Duodenal mucosa (tissue), 2 donors: ENCODE data around the gene MMAB.

Experiments used
- H3K27ac ChIP-seq: one replicate; pipeline ENCODE4 v1.7.0; 2013; ENCODE audit warnings: low read depth, low read length
- H3K27me3 ChIP-seq, 2 donors: one replicate each; pipeline ENCODE4 v1.7.0; 2013; ENCODE audit warnings: low read length in 2 of 2, control low read depth in 1 of 2; ENCODE audit not compliant: insufficient read depth in 2 of 2, control insufficient read depth in 1 of 2
- H3K36me3 ChIP-seq, 2 donors: one replicate each; pipeline ENCODE4 v1.7.0; 2013; ENCODE audit warnings: low read length in 2 of 2, control low read depth in 1 of 2; ENCODE audit not compliant: insufficient read depth in 2 of 2, control insufficient read depth in 1 of 2
- H3K4me1 ChIP-seq, 2 donors: one replicate each; pipeline ENCODE4 v1.7.0; 2013; ENCODE audit warnings: low read length in 2 of 2, control low read depth in 1 of 2; ENCODE audit not compliant: insufficient read depth in 2 of 2, control insufficient read depth in 1 of 2
- H3K4me3 ChIP-seq, 2 donors: one replicate each; pipeline ENCODE4 v1.7.0; 2013; ENCODE audit warnings: low read length in 2 of 2, low read depth in 1 of 2
- H3K9ac ChIP-seq, 2 donors: one replicate each; pipeline ENCODE4 v1.7.0; 2013; ENCODE audit warnings: low read length in 2 of 2, low read depth in 1 of 2
- H3K9me3 ChIP-seq, 2 donors: one replicate each; pipeline ENCODE4 v1.7.0; 2013; ENCODE audit warnings: low read length in 2 of 2, control low read depth in 1 of 2; ENCODE audit not compliant: control insufficient read depth in 1 of 2

The MMAB gene

DNA sequence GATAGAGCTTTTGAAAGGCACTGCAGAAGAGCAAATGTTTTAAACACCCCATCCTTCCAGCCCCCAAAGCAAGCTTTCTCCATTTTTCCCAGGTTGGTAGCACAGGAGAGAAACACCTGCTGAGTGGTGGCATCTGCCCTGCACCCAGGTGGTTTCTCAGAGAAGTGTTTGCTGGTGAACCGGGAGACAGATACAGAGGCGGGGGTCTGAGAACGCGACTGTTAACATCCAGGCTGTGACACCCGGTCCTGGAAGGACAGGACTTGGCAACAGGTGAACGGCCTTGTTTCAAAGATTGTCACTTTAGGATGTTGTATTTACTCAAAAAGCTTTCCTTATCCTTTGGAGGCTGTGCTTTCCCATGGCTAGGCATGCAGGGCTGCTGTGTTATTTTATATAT, 18.5 kb downstream of the MMAB start:
- Histone ChIP-seq H3K27me3 (peaks cover 0 to 10% of the 10 kb centered on the region in 2 donors), H3K4me1 (peaks cover 18 to 24% of the 10 kb centered on the region in 2 donors)

DNA sequence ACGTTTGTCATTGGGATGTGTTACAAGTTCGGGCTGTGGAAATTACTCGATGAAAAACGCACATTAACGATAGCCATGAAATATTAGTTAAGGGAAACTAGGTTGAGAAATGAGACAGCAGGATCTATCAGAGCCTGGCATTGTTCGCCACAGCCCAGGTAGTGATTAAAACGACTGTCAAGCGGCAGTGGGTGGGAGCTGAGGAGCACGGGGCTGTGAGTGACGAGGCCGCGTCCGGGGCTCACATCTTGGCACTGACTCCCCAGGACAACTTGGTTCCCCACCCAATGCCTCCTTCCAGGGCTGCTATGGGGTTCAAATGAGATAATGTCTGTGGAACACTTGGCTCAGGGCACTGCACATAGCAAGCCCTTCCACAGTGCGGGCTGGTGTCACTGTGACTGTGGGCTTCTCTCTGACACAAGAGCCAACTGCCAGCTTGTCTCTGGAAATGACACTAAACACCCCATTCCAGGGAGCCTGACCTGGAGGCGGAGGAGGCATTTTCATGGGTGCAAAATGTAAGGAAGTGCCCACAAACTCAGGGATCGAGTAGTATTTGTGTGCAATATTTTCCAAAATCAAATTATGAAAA, 19.3 kb downstream of the MMAB start:
- H3K9ac ChIP-seq: no peak overlapping the region
- no peak overlapping the region for H3K27ac ChIP-seq
- H3K9me3 ChIP-seq: no peaks in the 10 kb centered on the region
- peaks cover 12 to 19% of the 10 kb centered on the region in 2 donors for H3K4me1 ChIP-seq
- peaks cover 0 to 9% of the 10 kb centered on the region in 2 donors for H3K36me3 ChIP-seq
- peaks cover under 1 to 11% of the 10 kb centered on the region in 2 donors for H3K27me3 ChIP-seq
- H3K4me3 ChIP-seq: no peak overlapping the region

More for the DNA sequence above, 18.5 kb downstream of the MMAB start:
- no peak overlapping the region for H3K9ac ChIP-seq
- peaks cover 0 to 9% of the 10 kb centered on the region in 2 donors for H3K36me3 ChIP-seq
- no peaks in the 10 kb centered on the region for H3K9me3 ChIP-seq
- no peak overlapping the region for H3K4me3 ChIP-seq
- H3K27ac ChIP-seq: no peak overlapping the region

DNA sequence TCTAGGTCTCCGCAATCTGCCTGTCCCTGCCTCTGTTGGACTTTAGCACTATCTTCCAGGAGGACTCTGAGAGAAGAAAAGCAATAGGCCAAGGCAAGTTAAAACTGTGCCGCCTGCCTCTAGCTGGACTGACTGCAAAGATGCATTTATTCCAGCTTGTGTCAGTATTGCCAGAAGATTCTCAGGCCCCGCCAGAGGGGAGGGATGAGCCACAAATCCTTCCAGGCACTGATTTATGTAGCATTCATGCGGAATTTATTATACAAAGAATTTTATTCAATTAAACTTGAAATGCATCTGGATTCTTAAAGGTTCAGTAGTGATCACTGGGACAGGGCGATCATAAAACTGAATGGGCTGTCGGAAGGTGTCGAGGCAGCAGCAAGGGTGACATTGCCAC, 19.8 kb downstream of the MMAB start:
- Histone ChIP-seq H3K27ac (no peak overlapping the region), H3K9ac (no peak overlapping the region), H3K4me3 (no peak overlapping the region), H3K36me3 (peaks cover 0 to 9% of the 10 kb centered on the region in 2 donors), H3K27me3 (peaks cover 6 to 16% of the 10 kb centered on the region in 2 donors), H3K9me3 (no peaks in the 10 kb centered on the region), H3K4me1 (peaks cover 7 to 14% of the 10 kb centered on the region in 2 donors)

DNA sequence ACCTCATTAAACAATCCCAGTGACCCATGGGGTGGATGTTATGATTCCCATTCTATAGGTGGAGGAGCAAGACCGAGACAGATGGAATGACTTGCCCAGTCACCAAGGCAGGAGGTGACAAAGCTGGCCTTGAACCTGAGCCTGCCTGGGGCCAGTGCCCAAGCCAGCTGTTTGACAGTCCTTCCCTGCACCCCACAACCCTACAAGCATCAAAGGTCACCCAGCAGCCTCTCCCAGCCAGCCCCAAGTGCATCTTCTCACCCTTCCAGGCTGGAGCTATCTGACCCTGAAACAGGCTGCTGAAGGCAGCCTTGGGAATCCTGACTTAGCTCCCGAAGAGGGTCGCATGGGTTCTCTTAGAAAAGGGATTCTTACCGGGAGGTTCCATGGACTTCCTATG, 20.3 kb downstream of the MMAB start:
- Histone ChIP-seq H3K9me3 (no peaks in the 10 kb centered on the region), H3K27me3 (peaks cover 9 to 18% of the 10 kb centered on the region in 2 donors), H3K36me3 (peaks cover 0 to 9% of the 10 kb centered on the region in 2 donors), H3K4me3 (no peak overlapping the region), H3K27ac (no peak overlapping the region), H3K4me1 (peaks cover 2 to 10% of the 10 kb centered on the region in 2 donors), H3K9ac (no peak overlapping the region)

DNA sequence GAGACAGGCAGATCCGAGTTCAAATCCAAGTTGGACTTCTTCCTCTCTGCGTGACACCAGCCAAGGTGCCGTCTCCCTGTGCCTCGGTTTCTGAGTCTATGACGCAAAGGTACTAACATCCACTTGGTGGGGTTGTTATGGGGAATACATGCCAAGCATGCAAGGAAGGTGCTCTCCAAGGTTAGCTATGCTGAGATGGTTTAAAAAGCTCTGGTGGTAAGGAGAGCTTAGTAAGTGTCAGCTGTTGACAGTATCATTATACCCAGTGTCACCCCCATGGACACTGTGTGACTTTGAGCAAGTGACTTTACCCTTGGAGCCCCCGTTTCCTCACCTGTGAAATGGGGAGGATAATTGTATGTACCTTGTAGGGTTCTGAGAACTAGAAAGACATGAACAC, 22.2 kb downstream of the MMAB start:
- Histone ChIP-seq H3K36me3 (no peaks in the 10 kb centered on the region), H3K9me3 (no peaks in the 10 kb centered on the region), H3K9ac (no peak overlapping the region), H3K4me1 (peaks cover 0 to 10% of the 10 kb centered on the region in 2 donors), H3K27me3 (peaks cover 14 to 18% of the 10 kb centered on the region in 2 donors), H3K27ac (no peak overlapping the region), H3K4me3 (no peak overlapping the region)

DNA sequence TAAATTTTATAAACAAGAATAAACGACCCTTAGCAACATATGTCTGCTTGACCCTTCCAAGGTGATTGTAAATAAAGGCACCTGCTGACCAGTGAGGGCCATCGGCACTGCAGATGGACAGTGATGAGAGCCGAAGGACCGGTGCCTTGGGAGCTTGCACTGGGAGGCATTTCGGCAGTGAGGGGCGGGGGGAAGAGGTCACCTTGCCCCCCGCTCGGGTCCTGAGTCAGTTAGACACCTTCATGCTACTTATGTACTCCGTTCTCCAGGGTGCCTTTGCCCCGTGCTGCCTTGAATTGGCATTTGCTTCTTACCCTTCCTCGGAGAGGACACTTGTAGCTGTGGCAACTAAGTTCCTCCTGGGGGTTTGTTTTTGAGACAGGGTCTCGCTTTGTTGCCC, 23.0 kb downstream of the MMAB start:
- Histone ChIP-seq H3K9ac (no peak overlapping the region), H3K27ac (no peak overlapping the region), H3K4me1 (peaks cover 0 to 10% of the 10 kb centered on the region in 2 donors), H3K36me3 (no peaks in the 10 kb centered on the region), H3K9me3 (no peaks in the 10 kb centered on the region), H3K4me3 (no peak overlapping the region), H3K27me3 (peaks cover 14 to 18% of the 10 kb centered on the region in 2 donors)

DNA sequence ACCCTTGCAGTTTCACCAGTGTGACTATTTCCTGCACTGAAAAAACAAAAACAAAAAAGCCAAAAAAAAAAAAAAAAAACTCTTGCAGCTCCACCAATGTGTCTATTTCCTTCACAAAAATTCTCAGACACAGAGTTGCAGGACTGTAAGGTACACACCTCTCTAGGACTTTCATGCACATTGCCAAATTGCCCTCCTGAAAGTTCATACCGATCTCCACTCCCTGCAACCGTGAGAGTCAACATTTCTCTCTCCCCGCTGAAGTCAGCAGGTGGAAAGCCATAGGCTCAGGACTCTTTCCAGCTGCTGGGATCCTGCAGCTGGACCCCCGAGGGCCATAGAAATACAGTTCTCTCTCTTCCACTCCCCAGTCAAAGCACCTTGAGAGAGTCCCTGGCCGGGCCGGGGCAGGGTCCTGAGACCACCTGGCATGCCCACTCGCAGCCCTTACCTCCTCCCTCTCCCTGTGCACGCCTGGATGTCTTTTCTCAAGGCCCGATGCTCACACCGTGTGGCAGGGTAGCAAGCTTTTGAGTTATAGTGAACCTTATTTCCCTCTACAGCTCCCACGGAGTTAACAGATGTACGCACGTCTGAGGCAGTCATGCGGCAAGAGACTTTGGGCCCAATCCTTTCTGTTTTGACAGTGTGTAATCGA, 23.6 kb downstream of the MMAB start:
- peaks cover 14 to 18% of the 10 kb centered on the region in 2 donors for H3K27me3 ChIP-seq
- H3K4me1 ChIP-seq: peaks cover 0 to 10% of the 10 kb centered on the region in 2 donors
- no peak overlapping the region for H3K9ac ChIP-seq
- no peaks in the 10 kb centered on the region for H3K36me3 ChIP-seq
- no peaks in the 10 kb centered on the region for H3K9me3 ChIP-seq
- no peak overlapping the region for H3K27ac ChIP-seq
- H3K4me3 ChIP-seq: no peak overlapping the region

DNA sequence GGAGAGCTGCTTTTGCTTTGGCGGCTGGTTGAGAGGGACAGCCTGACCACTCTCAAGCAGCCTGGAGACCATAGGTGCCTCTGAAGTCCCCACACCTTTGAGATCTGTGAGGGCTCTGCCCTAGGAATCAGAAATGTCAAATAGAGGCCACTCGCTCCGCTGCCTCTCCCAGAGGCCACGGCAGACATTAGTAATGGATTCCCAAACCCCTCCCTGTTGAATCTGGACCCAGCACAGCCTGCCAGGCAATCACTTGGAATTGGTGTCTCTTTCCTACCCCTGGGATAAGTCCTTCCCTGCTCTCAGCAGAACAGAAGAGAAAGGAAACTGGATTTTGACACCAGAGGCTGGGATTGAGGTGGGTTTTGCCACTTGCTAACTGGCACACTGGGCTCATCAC, 25.0 kb downstream of the MMAB start:
- no peak overlapping the region for H3K4me3 ChIP-seq
- H3K27ac ChIP-seq: no peak overlapping the region
- H3K36me3 ChIP-seq: no peaks in the 10 kb centered on the region
- peaks cover 8 to 14% of the 10 kb centered on the region in 2 donors for H3K27me3 ChIP-seq
- no peaks in the 10 kb centered on the region for H3K9me3 ChIP-seq
- peaks cover 0 to 2% of the 10 kb centered on the region in 2 donors for H3K4me1 ChIP-seq
- no peak overlapping the region for H3K9ac ChIP-seq

DNA sequence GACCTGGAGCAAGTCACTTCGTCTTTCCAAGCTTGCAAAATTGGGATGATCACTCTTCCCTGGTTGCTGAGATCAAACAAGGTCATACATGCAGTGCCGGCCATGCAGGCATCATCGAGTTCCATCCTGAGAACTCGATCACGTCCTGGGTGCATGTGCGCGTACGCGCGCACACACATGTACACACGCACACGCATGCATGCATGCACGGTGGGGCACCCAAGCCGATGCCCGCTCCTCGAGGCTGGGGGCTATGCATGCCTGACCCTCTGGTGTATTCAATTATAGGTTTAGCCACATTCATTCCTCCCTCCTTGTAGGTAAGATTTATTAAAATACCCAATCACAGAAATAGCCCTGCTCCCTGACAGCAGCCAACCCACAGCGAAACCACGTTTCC, 26.0 kb downstream of the MMAB start:
- Histone ChIP-seq H3K36me3 (no peaks in the 10 kb centered on the region), H3K27ac (no peak overlapping the region), H3K9ac (no peak overlapping the region), H3K4me1 (no peaks in the 10 kb centered on the region), H3K4me3 (no peak overlapping the region), H3K9me3 (no peaks in the 10 kb centered on the region), H3K27me3 (peaks cover 8 to 14% of the 10 kb centered on the region in 2 donors)

DNA sequence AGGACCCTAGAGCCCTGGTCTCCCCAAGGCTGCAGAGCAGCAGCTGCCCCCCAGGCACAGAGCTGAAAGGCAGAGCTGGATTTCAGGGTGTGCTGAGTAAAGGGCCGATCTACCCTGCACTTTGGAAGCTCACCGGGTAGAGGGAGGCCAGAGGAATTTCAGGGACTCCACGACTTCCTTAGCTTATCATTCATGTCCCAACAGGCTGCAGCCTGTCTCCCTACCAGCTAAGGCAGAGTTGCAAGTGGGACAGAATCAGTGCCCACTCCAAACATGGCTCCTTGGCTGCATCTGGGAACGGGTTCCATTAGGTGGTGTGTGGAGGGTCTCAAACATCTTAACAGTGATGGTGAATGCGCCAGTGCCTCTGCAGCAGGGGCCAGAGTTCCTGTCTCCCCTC, 27.5 kb downstream of the MMAB start:
- no peaks in the 10 kb centered on the region for H3K4me1 ChIP-seq

More for the DNA sequence above, 27.5 kb downstream of the MMAB start:
- Histone ChIP-seq H3K9ac (no peak overlapping the region), H3K4me3 (no peak overlapping the region), H3K27ac (no peak overlapping the region), H3K9me3 (no peaks in the 10 kb centered on the region), H3K27me3 (peaks cover 8 to 14% of the 10 kb centered on the region in 2 donors), H3K36me3 (no peaks in the 10 kb centered on the region)
